Activated CD8-positive, alpha-beta memory T cell treated with anti-CD3 and anti-CD28 coated beads, Interleukin-2, amount 50 U/mL, for 1 hour (primary cell): ENCODE results near the gene KRTAP10-9.
"Not testable (repeated sequence)": the region's sequence is repeated elsewhere in the genome, so short reads cannot be mapped to it uniquely, and the experiment has no call there.

Experiments
- DNase-seq: peaks from one replicate; pipeline ENCODE4 v3.0.0-alpha.2; 2020; ENCODE audit errors: extremely low read depth

Gene KRTAP10-9

DNA sequence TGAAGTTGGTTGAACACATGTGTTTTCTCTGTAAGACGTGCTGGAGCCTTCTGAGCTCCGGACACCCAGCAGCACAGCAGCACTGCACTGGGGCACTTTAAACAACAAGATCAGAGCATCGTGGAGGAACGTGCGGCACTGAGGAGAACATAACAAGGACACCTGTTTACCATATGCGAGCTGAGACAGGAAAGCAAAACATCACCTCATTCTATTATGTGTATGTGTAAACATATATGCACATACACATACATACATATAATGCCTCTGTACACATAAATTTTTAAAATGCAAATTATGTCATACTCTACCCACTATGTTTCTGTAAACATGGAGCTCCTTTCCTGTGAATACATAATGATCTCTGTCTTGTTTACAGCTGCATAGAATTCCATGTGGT lies 31.4 kb upstream of the KRTAP10-9 start:
- DNase-seq: no peak

GRCh38 chr21:44596068-44596725 lies 30.7 kb upstream of the KRTAP10-9 start:
- no peak for DNase-seq

DNA sequence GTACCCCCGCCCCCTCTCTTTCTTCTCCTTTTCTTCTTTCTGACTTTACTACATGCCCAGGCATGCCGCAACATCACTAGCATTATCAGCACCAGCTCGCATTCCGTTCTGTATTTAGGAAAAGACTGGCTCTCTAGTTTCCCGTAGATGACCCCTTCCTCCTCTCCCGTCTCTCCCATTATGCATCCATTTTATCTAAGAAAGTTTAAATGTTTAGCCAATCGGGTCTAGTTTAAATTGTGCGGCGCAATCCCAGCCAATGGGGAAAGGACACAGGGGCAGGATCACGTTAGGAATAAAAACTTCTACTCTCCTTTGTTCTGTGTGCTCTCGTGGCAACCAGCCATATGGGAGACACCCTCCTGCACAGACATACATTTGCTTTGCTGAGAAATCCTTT lies 28.8 kb upstream of the KRTAP10-9 start:
- DNase-seq: no peak

DNA sequence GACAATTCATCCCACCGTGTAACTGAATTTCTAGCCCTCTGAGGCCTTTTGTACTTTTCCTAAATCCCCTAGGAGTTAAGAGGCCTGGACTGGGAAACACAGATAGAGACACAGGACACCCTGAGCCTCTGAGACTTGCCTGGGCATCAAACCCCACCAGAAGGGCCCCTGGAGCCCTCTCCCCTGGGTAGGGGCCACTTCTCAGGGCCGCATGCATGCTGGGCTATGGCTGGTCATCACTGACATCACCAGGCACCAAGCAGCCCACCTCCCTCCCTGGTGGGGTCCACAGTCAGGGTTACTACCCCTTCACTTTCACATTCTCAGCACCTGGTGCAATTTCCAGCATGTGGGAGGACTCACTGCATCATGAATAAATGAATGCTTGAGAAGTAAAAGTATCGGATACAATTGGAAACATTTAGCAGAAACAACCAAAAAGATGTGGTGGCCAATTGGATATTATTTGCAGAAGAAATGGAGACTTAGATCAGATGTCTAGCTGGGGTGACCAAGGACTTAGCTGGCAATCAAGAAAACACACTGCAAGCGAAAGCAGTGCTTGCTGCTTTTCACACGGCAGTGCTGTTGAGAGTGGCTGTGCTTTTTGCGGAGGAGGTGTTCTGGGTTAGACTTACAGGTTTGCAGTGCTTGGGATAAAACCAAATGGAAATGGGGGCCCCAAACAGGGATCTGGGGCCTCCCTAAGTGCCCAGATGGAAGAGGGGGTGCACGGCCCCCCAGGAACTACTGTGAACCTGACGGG lies 27.4 kb upstream of the KRTAP10-9 start:
- DNase-seq: no peak

- not testable (repeated sequence) for DNase-seq
Measured at GRCh38 chr21:44600118-44600978, 26.5 kb upstream of the KRTAP10-9 start, which contains the start of gene KRTAP10-7. KRTAP10-7 (plus strand) TSS chr21:44600597; CDS start chr21:44600622, 25 bp downstream.

GRCh38 chr21:44601091-44601490 lies 25.8 kb upstream of the KRTAP10-9 start:
- not testable (repeated sequence) for DNase-seq

- no peak for DNase-seq
Measured at GRCh38 chr21:44601596-44602462, 25.1 kb upstream of the KRTAP10-9 start.

GRCh38 chr21:44602463-44602850 lies 24.4 kb upstream of the KRTAP10-9 start:
- no peak for DNase-seq

DNA sequence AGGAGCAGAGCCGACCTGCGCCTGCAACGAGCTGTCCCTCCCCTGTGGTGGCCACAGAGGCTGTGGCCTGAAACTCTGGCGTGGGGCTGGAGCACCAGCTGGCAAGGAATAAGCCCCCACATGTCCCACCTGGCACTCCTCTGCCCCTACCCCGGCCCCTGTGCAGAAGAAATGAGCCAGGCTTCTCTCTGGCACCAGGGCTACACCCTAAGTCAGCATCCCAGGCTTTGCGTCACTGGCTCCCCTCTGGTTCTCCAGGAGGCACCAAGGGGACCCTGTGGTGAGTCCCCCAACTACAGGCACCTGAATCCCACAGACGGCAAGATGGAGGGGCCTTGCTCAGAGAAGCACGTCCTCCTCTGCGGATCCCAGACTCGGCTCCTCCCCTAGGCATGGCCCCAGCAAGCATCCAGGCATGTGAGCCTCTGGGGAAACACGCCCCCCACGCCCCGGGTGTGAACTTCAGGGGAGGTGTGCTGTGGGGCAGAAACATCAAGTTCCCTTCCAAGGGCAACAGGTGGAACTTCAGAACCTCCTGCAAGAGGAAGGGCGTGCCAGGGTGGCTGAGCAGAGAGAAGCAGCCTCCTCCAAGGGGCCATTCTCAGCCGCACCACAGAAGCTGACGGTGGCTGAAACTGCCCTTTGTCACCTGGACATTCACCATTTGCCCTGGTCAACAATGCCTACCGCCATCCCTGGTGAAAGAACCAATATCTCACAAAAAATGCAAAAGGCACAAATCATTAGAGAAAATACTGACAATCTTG lies 23.6 kb upstream of the KRTAP10-9 start:
- no peak for DNase-seq

DNA sequence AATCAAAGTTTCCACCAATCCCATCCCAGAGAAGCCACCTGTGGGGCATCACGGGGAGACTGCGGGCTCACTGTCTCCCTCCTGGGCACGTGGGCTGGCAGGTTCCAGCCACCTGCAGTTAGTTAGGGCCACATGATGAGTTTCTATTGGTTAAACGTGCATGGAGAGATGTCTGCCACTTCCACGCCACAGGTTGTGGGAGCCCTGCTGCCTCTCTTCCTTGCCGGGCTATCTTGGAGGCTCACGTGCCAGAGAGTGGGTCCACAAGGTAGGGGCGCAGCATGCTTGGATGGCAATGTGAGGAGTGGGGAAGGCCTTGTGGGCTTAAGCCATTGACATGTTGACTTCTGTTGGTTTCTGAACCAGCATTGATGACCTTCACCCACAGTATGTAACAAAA lies 23.0 kb upstream of the KRTAP10-9 start:
- no peak for DNase-seq

- DNase-seq: no peak
Measured at GRCh38 chr21:44606495-44606894, 20.4 kb upstream of the KRTAP10-9 start.

DNA sequence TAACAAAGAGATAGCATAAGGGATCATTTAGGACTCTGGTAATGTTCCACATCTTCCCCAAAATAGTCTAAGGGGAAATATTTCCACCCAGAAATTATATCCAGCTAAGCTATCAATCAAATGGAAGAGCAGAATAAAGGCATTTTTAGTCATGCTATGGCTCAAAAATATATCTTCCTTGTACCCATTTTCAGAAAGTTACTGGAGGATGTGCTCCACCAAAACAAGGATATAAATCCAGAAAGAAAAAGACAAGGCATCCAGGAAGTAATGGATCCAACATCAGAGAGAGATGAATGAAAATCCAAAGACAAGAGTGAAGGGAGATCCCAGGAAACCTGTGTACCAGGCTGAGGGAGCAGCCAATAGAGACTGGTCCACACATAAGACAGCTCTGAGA lies 17.7 kb upstream of the KRTAP10-9 start:
- DNase-seq: no peak

DNA sequence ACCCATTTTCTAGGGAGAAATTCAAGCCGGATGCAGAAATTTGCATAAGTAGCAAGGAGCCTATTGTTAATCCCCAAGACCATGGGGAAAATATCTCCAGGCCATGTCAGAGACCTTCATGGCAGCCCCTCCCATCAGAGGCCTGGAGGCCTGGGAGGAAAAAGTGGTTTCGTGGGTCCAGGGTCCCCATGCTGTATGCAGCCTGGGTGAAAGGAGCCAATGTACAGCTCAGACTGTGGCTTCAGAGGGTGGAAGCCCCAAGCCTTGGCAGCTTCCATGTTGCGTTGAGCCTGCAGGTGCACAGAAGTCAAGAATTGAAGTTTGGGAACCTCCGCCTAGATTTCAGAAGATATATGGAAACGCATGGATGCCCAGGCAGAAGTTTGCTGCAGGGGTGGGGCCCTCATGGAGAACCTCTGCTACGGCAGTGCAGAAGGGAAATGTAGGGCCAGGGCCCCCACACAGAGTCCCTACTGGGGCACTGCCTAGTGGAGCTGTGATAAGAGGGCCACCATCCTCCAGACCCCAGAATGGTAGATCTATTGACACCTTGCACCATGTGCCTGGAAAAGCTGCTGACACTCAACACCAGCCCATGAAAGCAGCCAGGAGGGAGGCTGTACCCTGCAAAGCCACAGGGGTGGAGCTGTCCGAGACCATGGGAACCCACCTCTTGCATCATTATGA lies 16.6 kb upstream of the KRTAP10-9 start:
- DNase-seq: not testable (repeated sequence)

DNA sequence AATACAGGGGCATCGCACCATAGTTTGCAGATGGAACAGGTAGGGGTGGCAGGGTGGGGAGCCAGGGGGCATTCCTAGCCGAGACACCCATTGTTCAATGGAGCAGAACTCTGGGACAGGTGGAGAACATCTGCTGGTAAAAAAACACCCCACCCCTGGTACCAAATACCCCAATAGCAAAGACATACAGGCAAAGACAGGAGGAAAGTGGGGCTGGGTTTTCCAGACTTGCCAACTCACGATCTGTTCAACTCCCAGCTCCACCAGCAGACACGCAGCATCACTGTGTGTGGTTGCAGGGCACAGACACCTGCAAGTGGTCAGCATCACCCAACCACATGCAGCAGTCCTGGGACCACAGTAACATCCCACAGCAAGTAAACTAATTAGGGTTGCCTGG lies 15.3 kb upstream of the KRTAP10-9 start:
- no peak for DNase-seq

DNA sequence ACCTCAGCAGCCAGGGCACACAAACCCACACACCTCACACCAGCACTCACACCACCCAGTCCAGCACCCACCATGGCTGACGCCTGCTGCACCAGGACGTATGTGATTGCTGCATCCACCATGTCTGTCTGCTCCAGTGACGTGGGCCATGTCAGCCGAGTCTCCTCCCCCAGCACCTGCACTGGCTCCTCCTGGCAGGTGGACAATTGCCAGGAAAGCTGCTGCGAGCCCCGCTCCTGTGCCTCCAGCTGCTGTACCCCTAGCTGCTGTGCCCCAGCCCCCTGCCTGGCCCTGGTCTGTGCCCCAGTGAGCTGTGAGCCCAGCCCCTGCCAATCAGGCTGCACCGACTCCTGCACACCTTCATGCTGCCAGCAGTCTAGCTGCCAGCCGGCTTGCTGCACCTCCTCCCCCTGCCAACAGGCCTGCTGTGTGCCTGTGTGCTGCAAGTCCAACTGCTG lies 14.8 kb upstream of the KRTAP10-9 start, which contains the start of gene KRTAP10-8:
TSS of gene KRTAP10-8 (plus strand) at position 51 of the 458 bp plus-strand sequence. CDS start at position 73, 22 bp downstream.
- DNase-seq: no peak

- no peak for DNase-seq
Measured at GRCh38 chr21:44612669-44613229, 14.1 kb upstream of the KRTAP10-9 start.

DNA sequence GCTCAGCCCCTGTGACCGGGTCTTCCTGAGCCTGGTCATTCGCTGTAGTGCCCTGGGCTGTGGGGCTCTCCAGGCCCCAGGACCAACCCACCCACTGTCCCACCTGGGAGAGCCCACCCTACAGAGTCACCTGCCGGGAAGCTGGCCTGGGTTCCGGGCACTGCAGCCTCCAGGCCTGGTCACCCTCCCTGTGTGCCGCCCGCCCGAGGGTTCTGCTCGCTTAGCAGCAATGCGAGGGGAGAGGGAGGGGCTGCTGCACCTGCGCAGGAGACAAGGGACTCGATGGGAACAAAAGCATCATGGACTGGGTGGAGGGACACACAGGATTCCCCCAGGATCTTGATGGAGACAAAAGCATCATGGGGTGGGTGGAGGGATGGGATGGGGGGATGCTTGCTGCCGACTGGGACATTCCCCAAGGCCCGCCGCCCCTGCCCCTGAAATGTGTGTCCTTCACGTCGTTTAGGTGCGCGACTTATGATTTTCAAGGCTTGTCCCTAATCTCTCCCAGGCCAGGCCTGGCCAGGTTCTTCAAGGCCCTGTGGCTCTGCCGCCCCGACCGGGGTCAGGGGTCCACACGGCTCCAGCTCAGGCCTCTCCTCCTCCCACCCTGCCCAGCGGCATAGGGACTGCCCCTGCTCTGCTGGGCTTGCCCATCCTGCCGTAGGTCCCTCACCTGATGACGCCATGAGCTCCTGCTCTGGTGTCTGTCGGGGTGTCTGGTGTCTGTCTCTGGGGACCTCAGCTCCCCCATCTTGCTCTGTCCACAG lies 13.3 kb upstream of the KRTAP10-9 start:
- DNase-seq: no peak

DNA sequence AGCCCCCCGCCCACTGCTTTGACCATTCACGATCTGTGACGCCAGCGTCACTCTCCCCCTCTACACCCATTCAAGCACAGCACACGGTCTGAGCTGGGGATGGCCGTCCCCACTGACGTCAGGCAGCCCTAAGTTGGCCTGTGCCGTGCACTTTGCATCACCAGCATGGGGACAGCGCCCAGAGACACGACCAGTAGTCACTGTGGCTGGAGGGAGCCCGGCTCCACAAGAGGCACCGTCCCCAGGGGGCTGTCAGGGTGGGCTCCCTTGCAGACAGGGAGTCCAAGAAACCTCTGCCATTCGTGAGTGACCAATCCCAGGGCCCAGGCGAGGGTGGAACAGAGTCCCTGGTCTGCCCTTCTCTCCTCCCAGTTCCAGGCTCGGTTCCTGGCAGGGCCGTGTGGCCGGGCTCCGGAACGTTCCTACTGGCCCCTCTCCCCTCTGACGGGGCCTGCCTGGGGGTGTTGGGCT lies 12.7 kb upstream of the KRTAP10-9 start:
- DNase-seq: no peak
